Lung microvascular endothelial cell (primary cell): Measurements from ENCODE around the gene KIAA1549. TPM values are rescaled to one million over a fixed set of nuclear protein-coding genes. Genes with fewer than 3 reads are reported as not detected.

ENCODE experiments used
- DNase-seq, 2 donors: peaks; one replicate each; pipeline versions ENCODE4 v3.0.0 to v3.0.0-alpha.2; 2010; ENCODE audit warnings: low read depth in 2 of 2
- total RNA-seq: library from RNA; depleted of rRNA; stranded (reverse); fragments of >200 nt; gene quantifications from 2 replicates; pipeline ENCODE4 v1.2.1, GENCODE V29; 2014

The KIAA1549 gene
- total RNA-seq, 1 donor from 2014 or later = 2.4 TPM

GRCh38 chr7:138975343-138976104 is 5.7 kb downstream of the KIAA1549 start:
- DNase-seq = no peak

GRCh38 chr7:138974675-138975292 is 6.4 kb downstream of the KIAA1549 start:
- DNase-seq = no peak

GRCh38 chr7:138974103-138974502 is 7.1 kb downstream of the KIAA1549 start:
- no peak for DNase-seq

- no peak for DNase-seq
Observed at GRCh38 chr7:138970952-138971351, 10.2 kb downstream of the KIAA1549 start.

- DNase-seq = no peak
Observed at GRCh38 chr7:138970446-138970845, 10.7 kb downstream of the KIAA1549 start.

GRCh38 chr7:138967159-138967558 is 14.0 kb downstream of the KIAA1549 start:
- DNase-seq = peak in 1 of 2 donors; percentile 55

GRCh38 chr7:138964624-138965436 is 16.4 kb downstream of the KIAA1549 start:
- no peak for DNase-seq

GRCh38 chr7:138963675-138964074 is 17.5 kb downstream of the KIAA1549 start:
- DNase-seq = no peak

- no peak for DNase-seq
Observed at GRCh38 chr7:138962561-138963270, 18.5 kb downstream of the KIAA1549 start.

- DNase-seq = peak in 1 of 2 donors; percentile 47
Observed at GRCh38 chr7:138961159-138961558, 20.0 kb downstream of the KIAA1549 start.

- peak; percentile 55 to 75 for DNase-seq
Observed at GRCh38 chr7:138958391-138958956, 22.7 kb downstream of the KIAA1549 start.

- DNase-seq = no peak
Observed at GRCh38 chr7:138957753-138958390, 23.3 kb downstream of the KIAA1549 start.

GRCh38 chr7:138957217-138957616 is 24.0 kb downstream of the KIAA1549 start:
- DNase-seq = no peak

- DNase-seq = peak; percentile 27 to 86
Observed at GRCh38 chr7:138954545-138955475, 26.4 kb downstream of the KIAA1549 start.

GRCh38 chr7:138952791-138953190 is 28.4 kb downstream of the KIAA1549 start:
- no peak for DNase-seq

- no peak for DNase-seq
Observed at GRCh38 chr7:138951953-138952352, 29.2 kb downstream of the KIAA1549 start.

- no peak for DNase-seq
Observed at GRCh38 chr7:138949421-138950088, 31.6 kb downstream of the KIAA1549 start.

- no peak for DNase-seq
Observed at GRCh38 chr7:138948403-138948802, 32.8 kb downstream of the KIAA1549 start.

- DNase-seq = no peak
Observed at GRCh38 chr7:138945821-138946220, 35.4 kb downstream of the KIAA1549 start.
